Nucleus accumbens (tissue), 56 donors: ENCODE data around the gene DNAI7.

Experiments used
- DNase-seq, 56 donors: peaks; one replicate each; lab custom pipeline; 2025; lab: John Stamatoyannopoulos, UW

Gene DNAI7

DNA sequence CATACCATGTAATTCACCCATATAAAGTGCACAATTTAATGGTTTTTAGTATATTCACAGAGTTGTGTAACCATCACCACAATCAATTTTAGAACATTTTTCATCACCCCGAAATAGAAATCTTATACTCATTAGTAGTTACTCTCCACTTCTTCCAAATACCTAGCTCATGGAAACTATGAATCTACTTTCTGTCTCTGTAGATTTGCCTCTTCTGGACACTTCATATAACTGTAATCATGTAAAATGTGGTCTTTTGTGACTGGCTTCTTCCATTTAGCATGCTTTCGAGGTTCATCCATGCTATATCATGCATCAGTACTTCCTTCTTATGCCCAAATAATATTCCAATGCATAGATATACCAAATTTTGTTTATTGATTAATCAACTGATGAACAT lies 10.8 kb downstream of the DNAI7 start:
- no peak for DNase-seq

DNA sequence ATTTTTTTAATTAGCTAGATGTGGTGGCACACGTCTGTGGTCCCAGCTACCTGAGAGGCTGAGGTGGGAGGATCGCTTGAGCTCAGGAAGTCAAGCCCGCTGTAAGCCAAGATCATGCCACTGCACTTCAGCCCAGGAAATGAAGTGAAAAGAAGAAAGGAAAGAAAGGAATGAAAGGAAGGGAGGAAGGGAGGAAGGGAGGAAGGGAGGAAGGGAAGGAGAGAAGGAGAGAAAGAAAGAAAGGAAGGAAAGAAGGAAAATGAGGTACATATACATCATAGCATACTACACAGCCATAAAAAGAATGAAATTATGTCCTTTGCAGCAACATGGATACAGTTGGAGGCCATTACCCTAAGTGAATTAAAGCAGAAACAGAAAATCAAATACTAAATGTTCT lies 12.2 kb downstream of the DNAI7 start:
- DNase-seq, result no peak

DNA sequence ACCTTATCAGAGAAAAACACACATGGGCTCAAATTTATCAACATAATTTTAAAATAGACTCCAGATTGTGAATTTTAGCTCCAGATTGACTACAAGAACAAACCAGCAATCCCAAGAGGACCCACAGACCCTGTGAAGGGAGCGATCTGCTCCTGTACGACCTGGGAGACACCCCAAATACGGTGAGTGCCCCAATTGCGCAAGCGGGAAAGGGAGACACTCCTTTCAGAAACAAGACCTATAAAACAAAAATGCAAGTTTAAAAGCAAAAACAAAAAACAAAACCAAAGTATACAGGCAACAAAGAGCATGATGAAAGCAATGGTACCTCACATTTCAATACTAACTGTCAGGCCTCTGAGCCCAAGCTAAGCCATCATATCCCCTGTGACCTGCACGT lies 32.1 kb downstream of the DNAI7 start:
- DNase-seq, result no peak

DNA sequence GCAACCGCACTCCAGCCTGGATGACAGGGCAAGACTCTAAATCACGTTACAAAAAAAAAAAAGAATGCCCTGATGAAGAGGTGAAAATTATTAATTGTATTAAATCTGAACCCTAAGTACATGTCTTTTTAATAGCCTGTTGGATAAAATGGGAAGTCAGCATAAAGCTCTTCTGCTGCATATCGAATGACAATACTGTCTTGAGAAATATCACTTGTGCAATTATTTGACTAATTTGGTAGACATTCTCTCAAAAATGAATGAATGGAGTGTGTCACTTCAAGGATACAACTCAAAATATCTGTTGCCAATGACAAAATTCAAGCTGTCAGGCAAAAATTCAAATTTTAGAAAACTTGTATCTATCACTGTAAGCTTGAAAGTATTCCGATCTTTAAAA lies 38.9 kb downstream of the DNAI7 start:
- DNase-seq, result no peak

DNA sequence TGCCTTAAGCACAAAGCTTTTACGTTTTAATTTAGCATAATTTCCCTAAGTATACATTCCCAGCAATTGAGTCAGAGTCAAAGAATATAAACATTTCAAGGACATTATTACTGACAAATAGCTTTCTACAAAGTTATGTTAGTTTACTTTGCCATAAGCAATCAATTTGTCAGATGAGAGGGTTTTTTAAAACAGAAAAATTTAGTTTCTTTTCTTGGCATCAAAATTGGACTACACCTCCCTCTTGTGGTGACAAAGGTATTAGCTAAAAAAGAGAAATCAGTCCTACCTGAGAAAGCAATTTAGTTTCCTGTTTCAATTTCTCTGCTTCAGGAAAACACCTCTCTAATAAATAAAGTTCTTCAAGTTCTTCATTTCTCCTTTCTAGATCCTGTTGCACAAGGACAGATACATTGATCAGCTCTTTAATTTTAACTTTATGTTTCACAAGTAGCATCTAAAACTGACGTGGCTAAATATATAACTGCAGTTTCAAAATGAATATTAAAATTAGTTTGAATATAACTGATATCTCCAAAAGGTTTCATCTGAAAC lies 39.9 kb downstream of the DNAI7 start:
- DNase-seq, result no peak

DNA sequence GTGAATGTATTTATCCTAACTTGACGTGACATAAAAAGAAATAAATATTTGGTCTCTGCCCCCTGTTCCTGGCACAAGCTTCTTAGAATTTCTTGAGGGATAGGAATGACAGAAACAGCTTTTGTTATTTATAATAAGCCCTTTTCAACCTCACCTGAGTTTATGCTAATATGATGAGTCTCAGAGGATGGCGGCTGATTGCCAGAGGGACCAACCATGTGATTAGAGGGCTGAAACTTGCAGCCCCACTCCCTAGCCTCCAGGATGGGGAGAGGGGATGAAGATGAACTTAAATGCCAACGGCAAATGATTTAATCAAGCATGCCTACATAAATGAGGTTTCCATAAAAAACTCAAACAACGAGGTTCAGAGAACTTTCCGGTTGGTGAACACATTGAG lies 42.9 kb downstream of the DNAI7 start:
- no peak for DNase-seq

DNA sequence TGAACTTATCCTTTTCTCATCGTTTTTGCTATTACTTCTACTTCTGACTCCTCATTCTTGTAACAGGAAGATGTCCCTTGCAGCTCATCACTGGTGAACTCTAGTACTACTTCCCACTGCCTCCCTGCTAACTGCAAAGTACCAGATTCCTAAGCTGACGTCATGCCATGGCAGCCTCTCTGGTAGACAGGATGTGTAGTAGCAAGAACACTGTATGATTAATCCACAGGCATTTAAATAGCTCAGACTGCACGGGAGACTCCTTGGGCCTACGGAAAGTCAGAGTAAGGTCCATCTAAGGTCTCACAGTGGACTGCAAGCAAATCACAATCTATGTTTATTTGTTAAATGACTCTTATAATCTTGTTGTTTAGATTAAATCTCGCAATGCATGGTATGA lies 43.5 kb downstream of the DNAI7 start:
- DNase-seq, result peak in 5 of 56 donors; percentile 0 to 17 (median 1)

DNA sequence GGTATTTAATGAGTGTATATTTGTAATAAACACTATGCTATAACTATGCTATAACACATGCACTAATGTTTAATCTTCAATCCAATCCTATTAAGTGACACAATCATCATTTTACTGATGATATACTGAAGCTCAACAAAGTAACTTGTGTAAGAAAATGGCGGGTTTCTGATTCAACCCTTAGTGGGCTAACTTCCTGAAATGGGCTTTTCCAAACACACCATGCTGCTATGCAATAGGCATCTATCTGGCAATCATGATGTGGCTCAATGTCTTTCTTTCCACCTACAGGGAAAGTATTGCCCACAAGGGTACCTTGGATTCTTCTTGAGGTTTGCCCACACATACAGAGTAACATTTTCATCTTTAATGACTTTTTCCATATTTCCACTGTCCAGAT lies 48.3 kb downstream of the DNAI7 start:
- no peak for DNase-seq

DNA sequence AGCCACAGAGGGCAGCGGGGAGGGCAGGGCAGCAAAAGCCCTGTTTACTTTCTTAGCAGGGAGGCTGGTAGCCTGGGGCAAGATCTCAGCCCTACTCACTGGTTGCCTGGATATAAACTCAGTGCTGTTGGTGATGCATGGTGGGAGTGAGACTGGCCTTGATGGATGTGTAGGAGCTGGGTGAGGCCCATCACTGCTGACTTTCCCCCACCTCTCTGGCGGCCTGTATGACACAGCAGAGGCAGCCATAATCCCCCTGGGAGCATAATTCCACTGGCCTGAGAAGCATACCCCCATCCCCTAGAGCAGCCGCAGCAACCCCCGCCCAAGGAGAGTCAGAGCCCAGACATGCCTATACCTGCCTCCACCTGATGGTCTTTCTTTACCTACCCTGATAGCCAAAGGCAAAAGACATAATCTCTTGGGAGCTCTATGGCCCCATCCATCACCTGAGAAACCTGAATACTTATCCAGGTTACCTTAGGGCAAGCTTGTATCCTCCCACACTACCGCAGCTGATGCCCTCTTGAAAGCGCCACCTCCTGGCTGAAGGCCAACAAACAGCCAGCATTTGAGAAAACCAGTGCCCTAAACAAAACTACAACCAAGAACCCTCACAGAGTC lies 59.3 kb downstream of the DNAI7 start:
- no peak for DNase-seq

DNA sequence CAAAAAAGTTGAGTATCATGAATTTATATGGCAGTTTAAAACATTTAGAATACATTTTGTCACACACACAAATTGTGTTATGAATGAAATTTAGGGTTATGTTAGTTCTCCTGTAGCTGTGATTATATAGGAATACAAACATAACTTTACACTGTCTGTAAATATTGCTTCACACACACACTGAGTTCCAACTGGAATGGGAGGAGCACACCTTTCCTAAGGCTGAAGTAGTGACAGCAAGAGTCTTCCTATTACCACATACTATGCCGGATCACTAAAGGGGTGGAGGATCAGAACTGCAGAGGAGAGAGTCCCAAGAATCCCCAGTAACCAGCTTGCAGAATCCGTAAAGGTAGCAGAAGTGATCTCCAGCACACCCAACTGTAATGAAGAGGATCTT lies 63.7 kb downstream of the DNAI7 start:
- DNase-seq, result no peak

DNA sequence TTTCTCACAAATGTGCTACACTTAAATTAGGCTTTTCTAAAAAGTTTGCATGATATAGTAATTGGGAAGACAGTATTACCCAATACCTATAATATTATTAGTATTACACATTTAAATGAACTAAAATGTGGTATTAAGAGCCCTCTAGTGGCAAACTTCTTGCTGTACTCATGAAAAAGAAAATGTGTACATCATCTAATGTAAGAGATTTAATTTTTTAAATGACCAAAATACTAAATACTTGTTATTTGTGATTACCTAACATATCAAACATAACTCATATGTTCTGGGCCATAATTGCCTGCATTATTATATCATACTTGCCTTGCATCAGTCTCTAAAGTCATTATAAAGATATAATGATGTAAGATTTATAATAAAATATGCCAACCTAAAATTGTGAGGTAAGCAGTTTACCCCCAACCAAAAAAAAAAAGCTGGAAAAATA lies 64.2 kb downstream of the DNAI7 start:
- no peak for DNase-seq

DNA sequence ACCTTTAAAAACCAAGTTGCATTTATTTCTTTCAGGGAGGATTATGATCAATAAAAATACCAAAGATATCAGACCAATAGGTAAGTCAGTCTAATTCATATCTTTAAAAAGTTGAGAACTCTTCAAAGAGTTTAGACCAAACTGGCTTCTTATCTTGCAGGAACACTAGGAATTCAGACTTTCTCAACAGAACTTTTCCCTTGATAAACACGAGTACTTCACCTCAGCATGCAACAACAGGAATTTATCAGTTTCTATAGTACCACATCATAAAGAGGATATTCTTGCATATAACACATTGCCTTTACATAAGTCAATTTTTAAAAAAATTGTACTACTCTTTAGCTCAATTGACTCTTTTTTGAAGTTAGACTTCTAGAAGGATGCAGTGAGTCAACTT lies 68.2 kb downstream of the DNAI7 start:
- DNase-seq, result no peak

DNA sequence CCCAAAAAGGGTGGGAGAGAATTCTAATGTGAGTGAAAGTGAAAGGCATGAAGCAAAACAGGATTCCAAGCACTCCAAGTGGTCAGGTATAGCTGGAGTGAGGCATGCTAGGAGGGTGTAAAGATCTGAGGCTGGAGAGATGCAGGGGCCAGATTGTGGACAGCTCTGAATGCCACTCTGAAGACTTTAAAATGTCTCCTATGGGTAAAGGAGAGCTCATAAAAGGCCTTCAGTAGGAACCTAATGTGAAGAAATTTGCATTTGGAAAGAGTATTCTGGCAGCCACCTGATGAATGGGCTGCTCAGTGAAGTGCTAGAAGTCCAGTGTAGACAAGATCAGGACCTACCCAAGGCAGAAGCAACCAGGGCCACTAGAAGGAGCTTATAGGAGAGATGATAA lies 68.9 kb downstream of the DNAI7 start:
- no peak for DNase-seq

DNA sequence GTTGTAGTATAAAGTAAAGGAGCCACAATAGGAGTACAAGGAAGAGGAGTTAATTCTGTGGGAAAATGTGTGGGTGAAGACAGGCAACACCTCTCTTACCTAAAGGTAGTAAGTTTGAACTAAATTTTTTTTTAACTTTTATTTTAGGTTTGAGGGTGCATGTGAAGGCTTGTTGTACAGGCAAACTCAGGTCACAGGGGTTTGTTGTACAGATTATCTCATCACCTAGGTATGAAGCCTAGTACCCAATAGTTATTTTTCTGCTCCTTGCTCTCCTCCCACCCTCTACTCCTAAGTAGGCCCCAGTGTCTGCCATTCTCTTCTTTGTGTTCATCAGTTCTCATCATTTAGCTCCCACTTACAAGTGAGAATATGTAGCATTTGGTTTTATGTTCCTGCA lies 70.5 kb downstream of the DNAI7 start:
- no peak for DNase-seq

DNA sequence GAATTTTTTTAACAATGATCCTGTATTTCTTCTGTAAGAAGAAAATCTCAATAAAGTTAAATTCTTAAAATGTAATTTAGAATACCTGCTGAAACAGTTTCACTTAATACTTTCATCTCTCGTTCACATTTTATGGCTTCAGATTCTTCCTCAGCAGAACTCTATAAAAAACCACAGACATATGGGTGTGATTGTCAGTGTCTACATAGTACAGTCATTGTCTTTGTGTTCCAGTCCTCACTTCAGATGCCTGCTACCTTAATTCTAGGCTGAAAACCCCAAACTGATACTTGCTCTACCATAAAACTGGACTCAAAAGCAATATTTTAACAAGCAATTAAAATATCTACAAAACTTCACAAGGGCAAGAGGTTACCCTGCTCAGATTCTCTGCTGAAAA lies 71.8 kb downstream of the DNAI7 start:
- DNase-seq, result no peak

DNA sequence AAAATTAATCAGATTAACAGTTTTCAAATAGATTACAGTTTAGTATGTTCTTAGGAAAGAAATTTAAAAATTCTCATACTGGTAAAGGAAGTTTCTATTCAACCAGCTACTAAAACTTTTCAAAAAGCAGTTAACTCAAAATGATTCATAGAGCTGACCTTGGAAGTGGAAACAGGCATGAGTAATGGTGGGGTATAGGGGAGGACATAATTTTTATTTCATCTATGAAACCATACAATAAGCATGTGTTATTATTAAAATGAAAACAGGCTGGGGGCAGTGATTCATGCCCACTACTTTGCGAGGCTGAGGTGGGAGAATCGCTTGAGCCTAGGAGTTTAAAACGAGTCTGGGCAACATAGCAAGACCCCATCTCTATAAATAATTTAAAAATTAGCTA lies 73.0 kb downstream of the DNAI7 start:
- no peak for DNase-seq

DNA sequence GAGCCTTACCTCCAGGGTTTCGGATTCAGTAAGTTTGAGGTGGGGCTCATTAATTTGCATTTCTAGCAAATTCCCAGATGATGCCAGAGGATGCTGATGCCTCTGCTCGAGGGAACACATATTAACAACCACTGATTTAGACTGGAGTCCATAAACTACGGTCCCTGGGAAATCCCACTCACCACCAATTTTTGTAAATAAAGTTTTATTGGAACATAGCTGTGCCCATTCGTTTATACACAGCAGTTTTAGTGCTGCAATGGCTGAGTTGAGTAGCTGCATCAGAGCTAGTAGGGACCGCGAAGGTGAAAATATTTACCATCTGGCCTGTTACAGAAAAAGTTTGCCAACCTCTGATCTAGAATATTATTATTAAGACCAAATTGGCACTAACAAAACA lies 73.8 kb downstream of the DNAI7 start:
- no peak for DNase-seq

DNA sequence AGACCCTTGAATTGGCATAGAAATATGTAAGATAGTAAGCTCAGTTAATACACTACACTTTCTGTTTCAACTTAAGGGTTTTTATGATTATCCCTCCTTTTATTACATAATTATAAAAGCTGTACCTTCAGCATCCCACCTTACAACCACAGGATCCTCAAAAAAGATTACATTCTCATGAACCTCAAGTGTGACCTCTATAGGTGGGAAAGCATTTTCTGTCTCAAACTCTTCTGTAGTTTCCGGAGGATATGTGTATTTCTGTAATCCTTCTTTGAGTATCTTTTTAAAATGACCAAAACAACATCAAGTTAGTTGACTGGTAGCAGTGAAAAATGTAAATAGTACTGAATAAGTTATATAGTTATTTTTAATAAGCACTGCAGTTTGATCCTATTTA lies 75.9 kb downstream of the DNAI7 start:
- DNase-seq, result no peak

DNA sequence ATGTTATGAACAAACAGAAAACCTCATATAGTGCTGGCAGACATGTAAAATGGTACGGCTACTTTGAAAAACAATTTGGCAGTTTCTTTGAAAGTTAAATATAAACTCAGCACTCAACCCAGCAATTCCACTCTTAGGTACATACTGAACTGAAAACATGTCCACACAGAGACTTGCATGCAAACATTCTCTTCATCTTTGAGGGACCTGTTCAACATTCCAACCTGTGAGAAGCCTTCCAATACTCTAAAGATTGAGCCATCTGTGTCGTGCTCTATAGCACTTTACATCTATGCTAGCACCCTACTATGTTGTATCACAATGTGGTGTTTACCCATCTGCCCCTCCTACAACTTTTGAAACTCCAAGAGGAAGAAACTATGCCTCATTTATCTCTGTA lies 79.3 kb downstream of the DNAI7 start:
- no peak for DNase-seq

DNA sequence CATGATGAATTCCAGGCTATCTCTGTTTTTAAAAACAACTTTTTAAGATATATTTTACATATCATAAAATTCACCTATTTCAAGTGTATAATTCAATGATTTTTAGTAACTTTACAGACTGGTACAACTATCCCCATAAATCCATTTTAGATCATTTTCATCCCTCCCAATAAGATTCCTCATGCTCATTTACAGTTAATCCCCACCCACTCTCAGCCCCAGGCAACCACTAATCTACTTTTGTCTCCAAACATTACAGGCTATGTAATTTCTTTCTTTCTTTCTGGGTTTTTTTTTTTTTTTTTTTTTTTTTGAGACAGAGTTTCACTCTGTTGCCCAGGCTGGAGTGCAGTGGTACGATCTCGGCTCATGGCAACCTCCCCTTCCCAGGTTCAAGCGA lies 81.3 kb downstream of the DNAI7 start:
- DNase-seq, result no peak

DNA sequence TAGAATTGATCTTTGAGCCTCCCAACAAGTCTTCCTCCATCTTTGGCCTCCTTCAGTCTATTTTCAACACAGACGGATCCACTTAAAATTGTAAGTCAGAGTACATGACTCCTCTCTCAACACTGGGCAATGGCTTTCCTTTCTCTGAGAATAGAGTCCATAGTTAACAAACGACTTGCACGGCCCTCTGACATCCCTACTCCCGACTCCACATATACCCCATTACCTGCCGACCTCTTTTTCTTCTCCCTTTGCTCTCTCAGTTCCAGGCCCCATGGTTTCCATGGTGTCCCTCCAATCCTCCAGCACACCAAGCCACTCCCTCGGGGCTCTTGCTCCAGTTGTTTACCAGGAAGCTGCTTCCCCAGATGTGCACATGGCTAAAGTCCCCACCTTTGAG lies 84.7 kb downstream of the DNAI7 start:
- DNase-seq, result no peak

DNA sequence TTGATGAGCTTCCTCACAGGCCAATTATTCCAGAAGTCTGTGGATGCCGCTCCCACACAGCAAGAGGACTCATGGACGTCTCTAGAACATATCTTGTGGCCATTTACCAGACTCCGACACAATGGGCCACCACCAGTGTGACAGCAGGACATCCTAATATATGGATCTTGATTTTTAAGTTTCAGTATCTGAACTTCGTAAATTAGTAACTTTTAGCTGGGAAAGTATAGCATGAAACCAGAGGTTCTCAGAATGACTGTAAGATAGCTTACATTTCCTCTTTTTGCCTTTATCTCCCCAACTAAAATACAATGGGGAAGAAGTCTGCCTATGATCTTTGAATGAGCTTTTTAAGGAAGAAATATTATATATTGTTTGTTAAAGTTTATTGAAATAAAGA lies 87.0 kb downstream of the DNAI7 start:
- no peak for DNase-seq

DNA sequence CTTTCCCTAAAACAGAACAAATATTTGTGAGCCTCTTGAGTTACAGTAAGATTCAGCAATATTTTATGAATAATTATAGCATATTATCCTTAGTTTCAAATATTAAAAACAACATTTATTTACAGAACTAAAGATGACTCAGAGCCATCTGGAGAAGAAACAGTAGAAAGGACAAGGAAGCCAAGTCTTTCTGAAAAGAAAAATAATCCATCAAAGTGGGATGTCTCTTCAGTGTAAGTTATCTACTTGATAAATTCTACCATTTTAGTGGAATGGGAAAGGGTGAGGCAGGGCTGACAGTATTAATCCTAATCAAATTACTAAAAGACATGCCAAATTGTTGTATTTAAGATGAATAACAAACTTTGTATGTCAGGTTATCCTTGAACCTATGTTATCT lies 88.1 kb downstream of the DNAI7 start:
- no peak for DNase-seq
